DND-41 (cell line): ENCODE results near the gene WNT9B.

ENCODE experiments used
- ATAC-seq: fragments of 200-7000 bp; cut with Tn5 transposase; 3 replicates; pipeline ENCODE4 v1.9.1; 2021; ENCODE audit warnings: low read depth; ENCODE audit not compliant: insufficient read depth
- DNase-seq: peaks from one replicate; pipeline ENCODE4 v3.0.0-alpha.2; 2020
- H2AFZ ChIP-seq: 2 replicates; pipeline ENCODE4 v1.6.0; 2012; ENCODE audit warnings: low read depth, low read length
- H3K27ac ChIP-seq: 2 replicates; pipeline ENCODE4 v1.5.1; 2012; ENCODE audit warnings: low read length, inconsistent platforms
- H3K27me3 ChIP-seq: fragments of 200-600 bp; sonication (generic); 2 replicates; pipeline ENCODE4 v1.6.0; 2012; ENCODE audit warnings: low read length, mild to moderate bottlenecking, inconsistent platforms; ENCODE audit not compliant: insufficient read depth, poor library complexity
- H3K36me3 ChIP-seq: 2 replicates; pipeline ENCODE4 v1.5.1; 2012; ENCODE audit warnings: low read length, inconsistent platforms; ENCODE audit not compliant: insufficient read depth
- H3K4me1 ChIP-seq: 2 replicates; pipeline ENCODE4 v1.5.1; 2012; ENCODE audit warnings: mild to moderate bottlenecking, low read length; ENCODE audit not compliant: insufficient read depth
- H3K4me2 ChIP-seq: 2 replicates; pipeline ENCODE4 v1.6.0; 2012; ENCODE audit warnings: mild to moderate bottlenecking, moderate library complexity, low read length, inconsistent platforms; ENCODE audit not compliant: insufficient read depth
- H3K4me3 ChIP-seq, 2 experiments: fragments of 200-600 bp in 1 of 2; shearing (Covaris generic) in 1 of 2; 2 replicates each; pipeline ENCODE4 v1.5.1; 2012 to 2016; ENCODE audit warnings: inconsistent platforms in 2 of 2, low read length in 2 of 2, mild to moderate bottlenecking in 2 of 2, low read depth in 1 of 2, moderate library complexity in 1 of 2
- H3K79me2 ChIP-seq: 2 replicates; pipeline ENCODE4 v1.6.0; 2012; ENCODE audit warnings: low read length, inconsistent platforms; ENCODE audit not compliant: insufficient read depth
- H3K9ac ChIP-seq: 2 replicates; pipeline ENCODE4 v1.6.0; 2012; ENCODE audit warnings: low read depth, mild to moderate bottlenecking, inconsistent platforms, low read length, moderate library complexity
- H3K9me3 ChIP-seq: 2 replicates; pipeline ENCODE4 v1.5.1; 2012; ENCODE audit warnings: low read length, moderate library complexity, mild to moderate bottlenecking, inconsistent platforms; ENCODE audit not compliant: insufficient read depth, severe bottlenecking
- H4K20me1 ChIP-seq: 2 replicates; pipeline ENCODE4 v1.6.0; 2012; ENCODE audit warnings: low read length; ENCODE audit not compliant: insufficient read depth
- CTCF ChIP-seq: IDR thresholded peaks from 2 replicates; pipeline ENCODE4 v1.5.1; 2012; ENCODE audit warnings: borderline replicate concordance, low read length, moderate library complexity, mild to moderate bottlenecking; ENCODE audit not compliant: poor library complexity, severe bottlenecking; ENCODE audit errors: extremely low read depth
- EZH2 ChIP-seq: IDR thresholded peaks from 3 replicates; pipeline ENCODE4 v1.6.1; 2012; ENCODE audit warnings: borderline replicate concordance, low read depth, mild to moderate bottlenecking, moderate library complexity, low read length, inconsistent platforms; ENCODE audit not compliant: severe bottlenecking

Gene WNT9B

GRCh38 chr17:46910179-46910927, 59.0 kb downstream of the WNT9B start:
- Histone ChIP-seq H3K4me2 (no peak overlapping the region), H3K36me3 (no peaks in the 10 kb centered on the region), H3K79me2 (no peaks in the 10 kb centered on the region), H3K9me3 (no peaks in the 10 kb centered on the region), H3K9ac (no peak overlapping the region), H4K20me1 (no peaks in the 10 kb centered on the region; the same call in 1 of the 2 replicates), H3K4me3 (no peak overlapping the region), H2AFZ (no peak overlapping the region), H3K27ac (no peak overlapping the region), H3K27me3 (peaks cover 12% of the 10 kb centered on the region), H3K4me1 (no peaks in the 10 kb centered on the region)
- no peak for ATAC-seq
- TF ChIP-seq CTCF (no peak), EZH2 (no peak)
- no peak for DNase-seq

GRCh38 chr17:46911311-46911710, 59.9 kb downstream of the WNT9B start:
- DNase-seq (no peak), ATAC-seq (no peak)
- no peak overlapping the region for H3K27ac ChIP-seq
- peaks cover 12% of the 10 kb centered on the region for H3K27me3 ChIP-seq
- no peaks in the 10 kb centered on the region for H3K4me1 ChIP-seq
- H3K9me3 ChIP-seq = no peaks in the 10 kb centered on the region
- H3K9ac ChIP-seq = no peak overlapping the region
- H3K4me3 ChIP-seq = no peak overlapping the region
- no peaks in the 10 kb centered on the region for H3K79me2 ChIP-seq
- no peaks in the 10 kb centered on the region for H3K36me3 ChIP-seq
- no peaks in the 10 kb centered on the region; the same call in 1 of the 2 replicates for H4K20me1 ChIP-seq
- no peak overlapping the region for H2AFZ ChIP-seq
- H3K4me2 ChIP-seq = no peak overlapping the region
- TF ChIP-seq EZH2 (no peak), CTCF (no peak)

GRCh38 chr17:46915596-46915995, 64.2 kb downstream of the WNT9B start:
- H3K27ac ChIP-seq = no peak overlapping the region
- H3K4me2 ChIP-seq = no peak overlapping the region
- ATAC-seq (no peak), DNase-seq (no peak)
- TF ChIP-seq EZH2 = no peak
- no peak for TF ChIP-seq CTCF
- H2AFZ ChIP-seq = no peak overlapping the region
- H4K20me1 ChIP-seq = no peaks in the 10 kb centered on the region; the same call in 1 of the 2 replicates
- H3K36me3 ChIP-seq = no peaks in the 10 kb centered on the region
- no peaks in the 10 kb centered on the region for H3K4me1 ChIP-seq
- no peaks in the 10 kb centered on the region for H3K79me2 ChIP-seq
- no peak overlapping the region for H3K9ac ChIP-seq
- no peak overlapping the region for H3K4me3 ChIP-seq
- H3K27me3 ChIP-seq = peaks cover 4% of the 10 kb centered on the region
- no peaks in the 10 kb centered on the region for H3K9me3 ChIP-seq
